K562 (cell line): ENCODE results near the gene PCSK5. TPM values are rescaled to one million over a fixed set of nuclear protein-coding genes. Genes with fewer than 3 reads are reported as not detected.

Source experiments
- ATAC-seq: fragments of 200-7000 bp; cut with Tn5 transposase; 3 replicates; pipeline ENCODE4 v1.9.1; 2020; ENCODE audit warnings: moderate library complexity
- BruUV-seq: library from RNA; stranded (reverse); fragments of 400-500 nt; replicated peaks from 2 replicates; lab custom pipeline; 2021; lab: Mats Ljungman, UMichigan
- CTCF ChIA-PET: fragments of 300-600 bp; formaldehyde crosslinking; extraction: SDS; loops from one replicate; lab custom pipeline; 2021; ENCODE audit warnings: low intra/inter-chr PET ratio; lab: Yijun Ruan, JAX
- POLR2A ChIA-PET: fragments of 300-600, 350-650 bp; sonication (Branson Sonifier 250); formaldehyde crosslinking; extraction: SDS; loops from one replicate; lab custom pipeline; 2021; ENCODE audit warnings: antibody characterized with exemption, inconsistent platforms; lab: Yijun Ruan, JAX
- DNase-seq, 4 experiments: peaks; one replicate each; pipeline versions ENCODE4 v3.0.0 to v3.0.0-alpha.2; 2011 to 2018; ENCODE audit warnings: low spot score in 3 of 4, mixed read lengths in 3 of 4; ENCODE audit errors: extremely low read depth in 1 of 4
- FAIRE-seq: peaks from 2 replicates; lab custom pipeline; 2011; peaks lifted over from hg19 to GRCh38; lab: Jason Lieb, UNC
- H2AFZ ChIP-seq: 2 replicates; pipeline ENCODE4 v1.6.0; 2011; ENCODE audit warnings: low read depth, low read length, control low read depth, inconsistent platforms
- H3K27ac ChIP-seq: fragments of 200-600 bp; 3 replicates; pipeline ENCODE4 v1.8.0; 2011; ENCODE audit warnings: low read depth, mild to moderate bottlenecking, control low read depth, inconsistent platforms, low read length, moderate library complexity, mixed read lengths; ENCODE audit errors: extremely low read depth
- H3K27me3 ChIP-seq, 2 experiments: fragments of 300-600 bp in 1 of 2; 2 replicates in 1 of 2; 3 replicates in 1 of 2; pipeline versions ENCODE4 v1.6.0 to v1.8.0; 2011; ENCODE audit warnings: inconsistent platforms in 2 of 2, low read length in 2 of 2, mild to moderate bottlenecking in 1 of 2, mixed read lengths in 1 of 2, moderate library complexity in 1 of 2; ENCODE audit not compliant: control insufficient read depth in 2 of 2, insufficient read depth in 2 of 2
- H3K36me3 ChIP-seq: fragments of 300-600 bp; 3 replicates; pipeline ENCODE4 v1.8.0; 2011; ENCODE audit warnings: mild to moderate bottlenecking, low read length, inconsistent platforms; ENCODE audit not compliant: control insufficient read depth, insufficient read depth
- H3K4me1 ChIP-seq, 2 experiments: fragments of 200-600 bp in 1 of 2; replicated peaks in 1 of 2; 2 replicates in 1 of 2; 3 replicates in 1 of 2; pipeline versions ENCODE4 v1.5.1 to v1.8.0; 2011; ENCODE audit warnings: inconsistent platforms in 2 of 2, low read length in 2 of 2, mild to moderate bottlenecking in 1 of 2, mixed read lengths in 1 of 2, moderate library complexity in 1 of 2; ENCODE audit not compliant: control insufficient read depth in 2 of 2, insufficient read depth in 2 of 2
- H3K4me2 ChIP-seq: 2 replicates; pipeline ENCODE4 v1.6.1; 2011; ENCODE audit warnings: low read length, control low read depth, inconsistent platforms, mixed read lengths; ENCODE audit not compliant: insufficient read depth
- H3K4me3 ChIP-seq: fragments of 200-600 bp; sonication (generic), shearing (Covaris generic); 2 replicates; pipeline ENCODE4 v1.5.1; 2016; ENCODE audit warnings: control low read depth, inconsistent platforms
- H3K79me2 ChIP-seq: fragments of 200-600 bp; 3 replicates; pipeline ENCODE4 v1.8.0; 2011; ENCODE audit warnings: low read length, inconsistent platforms; ENCODE audit not compliant: control insufficient read depth, insufficient read depth
- H3K9ac ChIP-seq, 2 experiments: 2 replicates each; pipeline versions ENCODE4 v1.6.0 to v1.6.1; 2011; ENCODE audit warnings: low read depth in 2 of 2, low read length in 2 of 2, control low read depth in 1 of 2, inconsistent platforms in 1 of 2, mild to moderate bottlenecking in 1 of 2, mixed read lengths in 1 of 2; ENCODE audit not compliant: insufficient read depth in 1 of 2
- H3K9me1 ChIP-seq: one replicate; pipeline ENCODE4 v1.6.0; 2011; ENCODE audit warnings: inconsistent platforms, mild to moderate bottlenecking, low read length, moderate library complexity; ENCODE audit not compliant: control insufficient read depth, insufficient read depth
- H3K9me3 ChIP-seq: replicated peaks from 2 replicates; pipeline ENCODE4 v1.5.1; 2011; ENCODE audit warnings: low read depth, low read length, inconsistent platforms; ENCODE audit not compliant: control insufficient read depth, insufficient read depth
- H4K20me1 ChIP-seq: replicated peaks from 2 replicates; pipeline ENCODE4 v1.6.1; 2011; ENCODE audit warnings: low read length, inconsistent platforms, mixed read lengths; ENCODE audit not compliant: control insufficient read depth, insufficient read depth
- E2F1 ChIP-seq: sonication (generic); formaldehyde crosslinking; IDR thresholded peaks from 2 replicates; pipeline ENCODE4 v1.8.1; 2023; ENCODE audit warnings: mild to moderate bottlenecking, missing genetic modification reagents, moderate library complexity
- FOXP1 ChIP-seq: sonication (generic); formaldehyde crosslinking; IDR thresholded peaks from 2 replicates; pipeline ENCODE4 v1.8.0; 2022; ENCODE audit warnings: mild to moderate bottlenecking, missing genetic modification reagents
- HSF4 ChIP-seq: fragments of 250-450 bp; sonication (Bioruptor Pico); IDR thresholded peaks from 2 replicates; pipeline ENCODE4 v2.1.2; 2022; ENCODE audit warnings: mild to moderate bottlenecking, moderate library complexity, borderline replicate concordance
- IRF1 ChIP-seq: sonication (generic); formaldehyde crosslinking; IDR thresholded peaks from 2 replicates; pipeline ENCODE4 v1.8.0; 2022; ENCODE audit warnings: missing genetic modification reagents, mild to moderate bottlenecking, borderline replicate concordance
- KDM4B ChIP-seq, 2 experiments: fragments of 450-650 bp in 1 of 2; sonication (generic) in 1 of 2; IDR thresholded peaks; 2 replicates each; pipeline ENCODE4 v1.6.1; 2016 to 2017; ENCODE audit warnings: borderline replicate concordance in 2 of 2, antibody characterized with exemption in 1 of 2, low read depth in 1 of 2, mild to moderate bottlenecking in 1 of 2
- MTA1 ChIP-seq: fragments of 450-650 bp; IDR thresholded peaks from 2 replicates; pipeline ENCODE4 v1.6.1; 2017; ENCODE audit warnings: borderline replicate concordance
- MYNN ChIP-seq, 2 experiments: sonication (generic); formaldehyde crosslinking in 1 of 2; IDR thresholded peaks; 2 replicates each; pipeline versions ENCODE4 v1.5.0 to v1.6.1; 2016 to 2020; ENCODE audit warnings: antibody characterized with exemption in 1 of 2, missing genetic modification reagents in 1 of 2
- PURB ChIP-seq: sonication (generic); formaldehyde crosslinking; IDR thresholded peaks from 2 replicates; pipeline ENCODE4 v1.9.0; 2021; ENCODE audit warnings: low read depth, mild to moderate bottlenecking, missing genetic modification reagents
- RBM25 ChIP-seq: fragments of 200-400 bp; formaldehyde crosslinking; IDR thresholded peaks from 2 replicates; pipeline ENCODE4 v1.6.1; 2018; ENCODE audit warnings: low read length, low read depth, moderate library complexity; ENCODE audit not compliant: severe bottlenecking
- ZBTB49 ChIP-seq: sonication (generic); formaldehyde crosslinking; IDR thresholded peaks from 2 replicates; pipeline ENCODE4 v1.8.0; 2022; ENCODE audit warnings: missing genetic modification reagents, mild to moderate bottlenecking, borderline replicate concordance
- ZNF197 ChIP-seq: fragments of 200-800 bp; sonication (Bioruptor generic); IDR thresholded peaks from 2 replicates; pipeline ENCODE4 v1.6.1; 2016; ENCODE audit warnings: low read depth, missing genetic modification characterization, missing compliant biosample characterization
- ZSCAN29 ChIP-seq: fragments of 450-650 bp; IDR thresholded peaks from 2 replicates; pipeline ENCODE4 v1.6.1; 2017
- WGBS: fragments of 100-300 bp; shearing (Covaris generic); methylation state at CpG from one replicate; pipeline ENCODE4 v1.1.6; 2016; ENCODE audit warnings: low coverage, mixed read lengths; ENCODE audit not compliant: insufficient coverage; ENCODE audit errors: missing lambda C conversion rate; 5-methylcytosine and 5-hydroxymethylcytosine counted together
- in situ Hi-C: fragments of 300-500 bp; cut with MboI; formaldehyde crosslinking; loops from 4 replicates; pipeline ENCODE4 v1.15.0; 2018; ENCODE audit warnings: inconsistent platforms, mixed read lengths
- intact Hi-C: fragments of 100-400 bp; cut with micrococcal nuclease; formaldehyde crosslinking; loops from 2 replicates; pipeline ENCODE4 v1.14.2; 2022
- polyA plus RNA-seq, 8 experiments: library from polyadenylated mRNA; depleted of rRNA in 4 of 8; stranded (reverse) in 5 of 8; unstranded in 3 of 8; fragments of >200 nt; fragmentation: Nextera tagmentation in 2 of 8; fragmentation: Illumina TruSeq in 1 of 8; extraction: Ambion mirVana in 2 of 8; extraction: Trizol in 1 of 8; gene quantifications; 2 replicates each; pipeline versions ENCODE4 v1.2.1 to v1.2.3, GENCODE V29; 2011 to 2014; ENCODE audit warnings: inconsistent platforms in 1 of 8, missing spikeins in 1 of 8
- total RNA-seq, 7 experiments: library from RNA; depleted of rRNA in 6 of 7; stranded (reverse); fragments of >200 nt in 6 of 7; fragmentation: Illumina TruSeq in 2 of 7; extraction: Trizol in 2 of 7; gene quantifications; 2 replicates each; pipeline versions ENCODE4 v1.2.1 to v1.2.3, GENCODE V29; 2011 to 2021; ENCODE audit warnings: low replicate concordance in 1 of 7

The PCSK5 gene
- total and polyA plus RNA-seq, 9 of the 15 experiments (the other 6 are each of a cell fraction or from before 2014, with no cell fraction given) = not detected

GRCh38 chr9:75962013-75962661, 71.7 kb downstream of the PCSK5 start:
- Histone ChIP-seq H3K4me2 (no peak overlapping the region), H3K4me3 (no peak overlapping the region), H3K27ac (no peak overlapping the region), H3K9me1 (no peaks in the 10 kb centered on the region), H3K79me2 (no peaks in the 10 kb centered on the region), H3K36me3 (no peaks in the 10 kb centered on the region), H3K27me3 (no peaks in the 10 kb centered on the region), H3K4me1 (no peaks in the 10 kb centered on the region), H4K20me1 (no peaks in the 10 kb centered on the region), H2AFZ (no peak overlapping the region), H3K9ac (no peak overlapping the region), H3K9me3 (no peaks in the 10 kb centered on the region)
- intact Hi-C loops = no loop called here
- DNase-seq = no peak
- ChIA-PET CTCF (no interaction called here), POLR2A (no interaction called here)
- TF ChIP-seq MYNN (IDR thresholded peaks at IDR 0.05) = no peak
- no peak for TF ChIP-seq MYNN (CRISPR knock-in tag; IDR thresholded peaks at IDR 0.05)
- no peak for TF ChIP-seq ZSCAN29
- no peak for TF ChIP-seq E2F1 (CRISPR knock-in tag)
- no peak for TF ChIP-seq FOXP1
- no peak for TF ChIP-seq KDM4B (IDR thresholded peaks at IDR 0.05; ENCODE audit: borderline replicate concordance in 2 of 2, low read depth in 1 of 2)
- TF ChIP-seq PURB (CRISPR knock-in tag) = no peak
- TF ChIP-seq HSF4 (CRISPR knock-in tag) = no peak
- no peak for TF ChIP-seq ZBTB49 (CRISPR knock-in tag)
- TF ChIP-seq IRF1 = no peak
- no peak for TF ChIP-seq RBM25
- TF ChIP-seq ZNF197 (CRISPR knock-in tag) = no peak
- TF ChIP-seq MTA1 = no peak
- in situ Hi-C loops = no loop called here
- no peak for ATAC-seq
- no TSS peak for BruUV-seq
- FAIRE-seq = no peak
- WGBS = 0% methylated on average over 7 of the region's 8 CpGs
